HG03571 (cell line): ENCODE measurements around the gene KATNA1.
"Not testable (repeated sequence)": the region's sequence is repeated elsewhere in the genome, so short reads cannot be mapped to it uniquely, and the experiment has no call there.

Experiments used
- ATAC-seq: cut with Tn5 transposase; IDR thresholded peaks from one replicate; pipeline ENCODE4 v1.9.1; 2021; ENCODE audit not compliant: unreplicated experiment

KATNA1 gene

GRCh38 chr6:149648148-149649145, at the start of gene KATNA1:
Gene KATNA1, minus strand, starts transcription at chr6:149648714. Its CDS starts 10,167 bp downstream, at chr6:149638547.
- peak; percentile 93 for ATAC-seq

GRCh38 chr6:149698175-149698574, 49.7 kb upstream of the KATNA1 start:
- no peak for ATAC-seq

- ATAC-seq, result no peak
These were observed 48.4 kb upstream of the KATNA1 start for GRCh38 chr6:149696901-149697300.

- ATAC-seq, result no peak
These were observed 46.4 kb upstream of the KATNA1 start for GRCh38 chr6:149694921-149695320.

GRCh38 chr6:149691201-149691600, 42.7 kb upstream of the KATNA1 start:
- ATAC-seq, result no peak

- no peak for ATAC-seq
These were observed 37.7 kb upstream of the KATNA1 start for GRCh38 chr6:149686230-149686629.

GRCh38 chr6:149683256-149683859, 34.8 kb upstream of the KATNA1 start:
- no peak for ATAC-seq

GRCh38 chr6:149681845-149682244, 33.3 kb upstream of the KATNA1 start:
- ATAC-seq, result not testable (repeated sequence)

- ATAC-seq, result no peak
These were observed 32.7 kb upstream of the KATNA1 start for GRCh38 chr6:149681209-149681608.

GRCh38 chr6:149680503-149680902, 32.0 kb upstream of the KATNA1 start:
- no peak for ATAC-seq

- ATAC-seq, result not testable (repeated sequence)
These were observed 23.8 kb upstream of the KATNA1 start for GRCh38 chr6:149672265-149672664.

GRCh38 chr6:149660028-149660427, 11.5 kb upstream of the KATNA1 start:
- ATAC-seq, result no peak

- no peak for ATAC-seq
These were observed 8.9 kb upstream of the KATNA1 start for GRCh38 chr6:149657441-149657840.

GRCh38 chr6:149651056-149651455, 2.5 kb upstream of the KATNA1 start:
- no peak for ATAC-seq

- ATAC-seq, result no peak
These were observed 1.9 kb downstream of the KATNA1 start for GRCh38 chr6:149646599-149646998.

GRCh38 chr6:149642829-149643580, 5.5 kb downstream of the KATNA1 start:
- no peak for ATAC-seq

GRCh38 chr6:149636124-149636523, 12.4 kb downstream of the KATNA1 start:
- ATAC-seq, result no peak

- ATAC-seq, result no peak
These were observed 14.2 kb downstream of the KATNA1 start for GRCh38 chr6:149634315-149634714.

GRCh38 chr6:149628875-149629510, 19.5 kb downstream of the KATNA1 start:
- peak; percentile 76 for ATAC-seq

- ATAC-seq, result no peak
These were observed 20.8 kb downstream of the KATNA1 start for GRCh38 chr6:149627672-149628071.

GRCh38 chr6:149615805-149616204, 32.7 kb downstream of the KATNA1 start:
- no peak for ATAC-seq
